Trophoblast cell (in vitro differentiated cells and primary cell): ENCODE data around the gene GSTT2.
"Not testable (repeated sequence)": the region's sequence is repeated elsewhere in the genome, so short reads cannot be mapped to it uniquely, and the experiment has no call there.

Source experiments
- DNase-seq, 2 donors: peaks; one replicate each; pipeline ENCODE4 v3.0.0-alpha.2; 2016
- H2AFZ ChIP-seq: 2 replicates; pipeline ENCODE4 v1.6.1; 2013; ENCODE audit warnings: low read length, moderate library complexity, mild to moderate bottlenecking; ENCODE audit not compliant: insufficient read depth, poor library complexity
- H2AK5ac ChIP-seq: 2 replicates; pipeline ENCODE4 v1.6.1; 2013; ENCODE audit warnings: mild to moderate bottlenecking, low read length
- H2BK120ac ChIP-seq: 2 replicates; pipeline ENCODE4 v1.6.1; 2013; ENCODE audit warnings: low read length, mild to moderate bottlenecking, moderate library complexity; ENCODE audit not compliant: insufficient read depth, poor library complexity
- H2BK12ac ChIP-seq: 2 replicates; pipeline ENCODE4 v1.6.1; 2013; ENCODE audit warnings: mild to moderate bottlenecking, low read length, moderate library complexity
- H2BK5ac ChIP-seq: 2 replicates; pipeline ENCODE4 v1.6.1; 2013; ENCODE audit warnings: low read length, low read depth, moderate library complexity, mild to moderate bottlenecking; ENCODE audit not compliant: poor library complexity
- H3K14ac ChIP-seq: 2 replicates; pipeline ENCODE4 v1.6.1; 2013; ENCODE audit warnings: mild to moderate bottlenecking, low read length
- H3K18ac ChIP-seq: 2 replicates; pipeline ENCODE4 v1.6.1; 2013; ENCODE audit warnings: mild to moderate bottlenecking, low read length
- H3K23ac ChIP-seq: 2 replicates; pipeline ENCODE4 v1.6.1; 2013; ENCODE audit warnings: low read length
- H3K27ac ChIP-seq: 2 replicates; pipeline ENCODE4 v1.5.1; 2013; ENCODE audit warnings: low read depth, mild to moderate bottlenecking, inconsistent platforms, low read length, moderate library complexity
- H3K27me3 ChIP-seq: 2 replicates; pipeline ENCODE4 v1.6.1; 2013; ENCODE audit warnings: inconsistent platforms, mild to moderate bottlenecking, low read length, moderate library complexity; ENCODE audit not compliant: insufficient read depth
- H3K36me3 ChIP-seq, 2 experiments: 1 replicate in 1 of 2; 2 replicates in 1 of 2; pipeline ENCODE4 v1.6.1; 2013; ENCODE audit warnings: low read length in 2 of 2, mild to moderate bottlenecking in 2 of 2, moderate library complexity in 1 of 2; ENCODE audit not compliant: insufficient read depth in 2 of 2, control insufficient read depth in 1 of 2
- H3K4ac ChIP-seq: 2 replicates; pipeline ENCODE4 v1.6.1; 2013; ENCODE audit warnings: low read depth, mild to moderate bottlenecking, low read length, moderate library complexity
- H3K4me1 ChIP-seq, 2 experiments: 1 replicate in 1 of 2; 2 replicates in 1 of 2; pipeline ENCODE4 v1.6.1; 2013; ENCODE audit warnings: low read length in 2 of 2, mild to moderate bottlenecking in 2 of 2, moderate library complexity in 1 of 2; ENCODE audit not compliant: insufficient read depth in 2 of 2, control insufficient read depth in 1 of 2
- H3K4me2 ChIP-seq: 2 replicates; pipeline ENCODE4 v1.6.1; 2013; ENCODE audit warnings: inconsistent platforms, mild to moderate bottlenecking, low read length, moderate library complexity
- H3K4me3 ChIP-seq: 2 replicates; pipeline ENCODE4 v1.5.1; 2013; ENCODE audit warnings: mild to moderate bottlenecking, low read depth, low read length, inconsistent platforms
- H3K79me1 ChIP-seq: one replicate; pipeline ENCODE4 v1.6.1; 2013; ENCODE audit warnings: low read length
- H3K79me2 ChIP-seq: 2 replicates; pipeline ENCODE4 v1.6.1; 2013; ENCODE audit warnings: low read length, mild to moderate bottlenecking; ENCODE audit not compliant: control insufficient read depth, insufficient read depth, poor library complexity
- H3K9ac ChIP-seq: 2 replicates; pipeline ENCODE4 v1.6.1; 2013; ENCODE audit warnings: mild to moderate bottlenecking, low read length
- H3K9me3 ChIP-seq: 2 replicates; pipeline ENCODE4 v1.6.1; 2013; ENCODE audit warnings: low read depth, mild to moderate bottlenecking, control low read depth, inconsistent platforms, low read length; ENCODE audit not compliant: insufficient read depth
- H4K12ac ChIP-seq: 2 replicates; pipeline ENCODE4 v1.6.1; 2013; ENCODE audit warnings: low read depth, mild to moderate bottlenecking, low read length, moderate library complexity
- H4K8ac ChIP-seq: 2 replicates; pipeline ENCODE4 v1.6.1; 2013; ENCODE audit warnings: low read depth, mild to moderate bottlenecking, low read length, moderate library complexity
- H4K91ac ChIP-seq: one replicate; pipeline ENCODE4 v1.6.1; 2013; ENCODE audit warnings: low read depth, mild to moderate bottlenecking, low read length, moderate library complexity
- WGBS: extraction: QIAGEN DNeasy Blood & Tissue Kit; methylation state at CpG from one replicate; pipeline ENCODE4 v1.1.7; 2013; ENCODE audit warnings: missing lambda C conversion rate; ENCODE audit not compliant: insufficient read length, insufficient coverage; ENCODE audit errors: extremely low coverage; 5-methylcytosine and 5-hydroxymethylcytosine counted together

The GSTT2 gene

GRCh38 chr22:23956301-23956900, 23.5 kb upstream of the GSTT2 start:
- H3K9me3 ChIP-seq, H2BK5ac ChIP-seq, H3K4me2 ChIP-seq, H3K79me2 ChIP-seq, H3K4me1 ChIP-seq, H3K9ac ChIP-seq, H3K4me3 ChIP-seq, H2AFZ ChIP-seq, H3K4ac ChIP-seq, H2BK120ac ChIP-seq, H3K14ac ChIP-seq, H2BK12ac ChIP-seq, H3K27me3 ChIP-seq, H3K27ac ChIP-seq, H3K18ac ChIP-seq, H3K36me3 ChIP-seq, H3K23ac ChIP-seq, H2AK5ac ChIP-seq, H4K8ac ChIP-seq, H3K79me1 ChIP-seq, H4K91ac ChIP-seq, H4K12ac ChIP-seq: not testable (repeated sequence)
- peak; percentile 69 to 81 for DNase-seq
- WGBS, result no CpG with 5 or more reads among the region's 12 CpGs

- WGBS, result no CpG with 5 or more reads among the region's 43 CpGs
Observed at GRCh38 chr22:23961084-23961771, 18.7 kb upstream of the GSTT2 start, which contains the start of gene GSTT2B. Gene GSTT2B, minus strand, starts transcription at chr22:23961195. Its CDS starts 64 bp downstream, at chr22:23961131.

DNA sequence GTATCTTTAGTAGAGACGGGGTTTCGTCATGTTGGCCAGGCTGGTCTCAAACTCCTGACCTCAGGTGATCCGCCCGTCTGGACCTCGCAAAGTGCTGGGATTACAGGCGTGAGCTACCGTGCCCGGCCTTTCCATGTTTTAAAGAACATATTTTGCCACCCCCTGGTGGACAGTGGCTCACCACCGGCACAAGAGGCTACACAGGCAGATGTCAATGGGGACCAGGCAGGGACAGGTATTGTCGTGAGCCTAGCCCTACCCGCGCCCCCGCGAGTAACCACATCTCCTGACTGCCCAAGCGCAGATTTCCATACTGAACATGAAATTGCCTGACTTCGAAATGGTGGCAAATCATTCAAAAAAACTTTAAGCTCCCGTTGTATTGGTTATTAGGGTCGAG, 13.8 kb upstream of the GSTT2 start:
- no CpG with 5 or more reads among the region's 18 CpGs for WGBS

More at GRCh38 chr22:23961084-23961771, 18.7 kb upstream of the GSTT2 start, which contains the start of gene GSTT2B:
- H2AFZ ChIP-seq, H3K27ac ChIP-seq, H3K23ac ChIP-seq, H2AK5ac ChIP-seq, H3K18ac ChIP-seq, H3K36me3 ChIP-seq, H3K79me1 ChIP-seq, DNase-seq, H2BK120ac ChIP-seq, H3K79me2 ChIP-seq, H3K14ac ChIP-seq, H3K4me2 ChIP-seq, H2BK12ac ChIP-seq, H4K8ac ChIP-seq, H3K9me3 ChIP-seq, H4K12ac ChIP-seq, H3K27me3 ChIP-seq, H4K91ac ChIP-seq, H3K4ac ChIP-seq, H3K9ac ChIP-seq, H3K4me3 ChIP-seq, H2BK5ac ChIP-seq, H3K4me1 ChIP-seq: not testable (repeated sequence)

DNA sequence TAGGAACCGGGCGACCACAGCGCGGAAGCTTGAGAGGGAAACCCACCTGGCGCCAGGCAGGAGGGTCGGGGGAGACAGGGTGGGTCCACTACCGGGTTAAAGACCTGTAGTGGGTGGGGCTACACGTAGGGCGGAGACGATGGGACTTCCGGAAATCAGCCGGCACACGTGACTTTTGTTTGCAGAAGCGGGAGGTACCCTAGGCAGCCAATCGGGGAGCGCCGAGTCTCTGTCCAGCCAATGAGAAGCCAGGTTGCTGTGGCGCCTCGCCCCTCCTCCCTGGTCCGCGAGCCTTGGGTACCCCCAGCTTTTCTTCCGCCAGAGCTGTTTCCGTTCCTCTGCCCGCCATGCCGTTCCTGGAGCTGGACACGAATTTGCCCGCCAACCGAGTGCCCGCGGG, 13.4 kb upstream of the GSTT2 start, which contains the start of gene DDTL:
Gene DDTL (plus strand): TSS at position 321 of the 400 bp plus-strand sequence. CDS start 27 bp downstream, at position 348.
- not testable (repeated sequence) for H3K18ac ChIP-seq, H3K4me1 ChIP-seq, H3K9me3 ChIP-seq, DNase-seq, H3K27me3 ChIP-seq, H3K9ac ChIP-seq, H3K27ac ChIP-seq, H2BK120ac ChIP-seq, H4K91ac ChIP-seq, H2BK12ac ChIP-seq, H3K14ac ChIP-seq, H4K12ac ChIP-seq, H3K4me3 ChIP-seq, H3K23ac ChIP-seq, H2AK5ac ChIP-seq, H3K79me1 ChIP-seq, H3K79me2 ChIP-seq, H3K4ac ChIP-seq, H2AFZ ChIP-seq, H2BK5ac ChIP-seq, H3K4me2 ChIP-seq, H4K8ac ChIP-seq
- no CpG with 5 or more reads among the region's 30 CpGs for WGBS
- H3K36me3 ChIP-seq, result peaks cover 20 to 26% of the 10 kb centered on the region in 2 experiments

More for the DNA sequence above, 13.8 kb upstream of the GSTT2 start:
- H3K79me2 ChIP-seq, H2AK5ac ChIP-seq, H2BK120ac ChIP-seq, H3K27ac ChIP-seq, H4K12ac ChIP-seq, H3K9me3 ChIP-seq, H2AFZ ChIP-seq, H3K18ac ChIP-seq, H3K79me1 ChIP-seq, H4K8ac ChIP-seq, H3K4ac ChIP-seq, H3K23ac ChIP-seq, H3K27me3 ChIP-seq, H2BK12ac ChIP-seq, DNase-seq, H3K9ac ChIP-seq, H2BK5ac ChIP-seq, H3K4me2 ChIP-seq, H4K91ac ChIP-seq, H3K4me1 ChIP-seq, H3K4me3 ChIP-seq, H3K14ac ChIP-seq: not testable (repeated sequence)
- peaks cover 16 to 21% of the 10 kb centered on the region in 2 experiments for H3K36me3 ChIP-seq
